ENCODE data around the gene CACNA1I. TPM values are rescaled to one million over a fixed set of nuclear protein-coding genes. Genes with fewer than 3 reads are reported as not detected.

The CACNA1I gene
- total and polyA plus RNA-seq, 2 donors from 2014 or later = 0.63 TPM; not detected in 1

DNA sequence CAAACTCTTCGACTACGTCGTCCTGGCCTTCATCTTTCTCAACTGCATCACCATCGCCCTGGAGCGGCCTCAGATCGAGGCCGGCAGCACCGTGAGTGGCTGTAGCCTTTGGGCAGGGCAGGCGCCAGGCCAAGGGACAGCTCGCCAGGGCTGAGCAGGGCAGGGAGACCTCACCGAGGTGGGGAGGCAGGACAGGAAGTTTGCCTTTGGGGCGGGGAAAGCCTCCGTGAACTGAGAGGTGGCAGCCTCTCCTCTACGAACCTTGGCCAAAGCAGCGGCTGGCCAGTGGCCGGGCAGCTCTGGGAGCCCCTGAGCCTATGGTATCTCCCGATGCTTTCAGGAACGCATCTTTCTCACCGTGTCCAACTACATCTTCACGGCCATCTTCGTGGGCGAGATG lies 93.2 kb downstream of the CACNA1I start:
- DNase-seq = no peak
- H3K36me3 ChIP-seq (ENCODE audit: control insufficient read depth in 2 of 3, insufficient read depth in 3 of 3, low read length in 3 of 3) = no peaks in the 10 kb centered on the region
- TF ChIP-seq, protein P1, sequence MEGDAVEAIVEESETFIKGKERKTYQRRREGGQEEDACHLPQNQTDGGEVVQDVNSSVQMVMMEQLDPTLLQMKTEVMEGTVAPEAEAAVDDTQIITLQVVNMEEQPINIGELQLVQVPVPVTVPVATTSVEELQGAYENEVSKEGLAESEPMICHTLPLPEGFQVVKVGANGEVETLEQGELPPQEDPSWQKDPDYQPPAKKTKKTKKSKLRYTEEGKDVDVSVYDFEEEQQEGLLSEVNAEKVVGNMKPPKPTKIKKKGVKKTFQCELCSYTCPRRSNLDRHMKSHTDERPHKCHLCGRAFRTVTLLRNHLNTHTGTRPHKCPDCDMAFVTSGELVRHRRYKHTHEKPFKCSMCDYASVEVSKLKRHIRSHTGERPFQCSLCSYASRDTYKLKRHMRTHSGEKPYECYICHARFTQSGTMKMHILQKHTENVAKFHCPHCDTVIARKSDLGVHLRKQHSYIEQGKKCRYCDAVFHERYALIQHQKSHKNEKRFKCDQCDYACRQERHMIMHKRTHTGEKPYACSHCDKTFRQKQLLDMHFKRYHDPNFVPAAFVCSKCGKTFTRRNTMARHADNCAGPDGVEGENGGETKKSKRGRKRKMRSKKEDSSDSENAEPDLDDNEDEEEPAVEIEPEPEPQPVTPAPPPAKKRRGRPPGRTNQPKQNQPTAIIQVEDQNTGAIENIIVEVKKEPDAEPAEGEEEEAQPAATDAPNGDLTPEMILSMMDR (IDR thresholded peaks at IDR 0.05; ENCODE audit: borderline replicate concordance, extremely low read depth, insufficient read depth) = no peak
- no peak overlapping the region for H3K27ac ChIP-seq (ENCODE audit: low read depth in 2 of 2, low read length in 2 of 2)
- intact Hi-C loops (cut with DNase I) = no loop called here
- H3K9me3 ChIP-seq (ENCODE audit: control insufficient read depth in 2 of 3, insufficient read depth in 1 of 3, low read length in 3 of 3) = no peaks in the 10 kb centered on the region
- no peak overlapping the region for H3K4me3 ChIP-seq (ENCODE audit: low read length in 3 of 3)
- no peak overlapping the region for H3K9ac ChIP-seq (ENCODE audit: low read length in 3 of 3)
- H3K27me3 ChIP-seq (ENCODE audit: control insufficient read depth, insufficient read depth, low read length) = peaks cover 19% of the 10 kb centered on the region
- H3K4me1 ChIP-seq (ENCODE audit: control insufficient read depth in 2 of 3, insufficient read depth in 2 of 3, low read depth in 1 of 3, low read length in 3 of 3) = no peaks in the 10 kb centered on the region
- FAIRE-seq = no peak

DNA sequence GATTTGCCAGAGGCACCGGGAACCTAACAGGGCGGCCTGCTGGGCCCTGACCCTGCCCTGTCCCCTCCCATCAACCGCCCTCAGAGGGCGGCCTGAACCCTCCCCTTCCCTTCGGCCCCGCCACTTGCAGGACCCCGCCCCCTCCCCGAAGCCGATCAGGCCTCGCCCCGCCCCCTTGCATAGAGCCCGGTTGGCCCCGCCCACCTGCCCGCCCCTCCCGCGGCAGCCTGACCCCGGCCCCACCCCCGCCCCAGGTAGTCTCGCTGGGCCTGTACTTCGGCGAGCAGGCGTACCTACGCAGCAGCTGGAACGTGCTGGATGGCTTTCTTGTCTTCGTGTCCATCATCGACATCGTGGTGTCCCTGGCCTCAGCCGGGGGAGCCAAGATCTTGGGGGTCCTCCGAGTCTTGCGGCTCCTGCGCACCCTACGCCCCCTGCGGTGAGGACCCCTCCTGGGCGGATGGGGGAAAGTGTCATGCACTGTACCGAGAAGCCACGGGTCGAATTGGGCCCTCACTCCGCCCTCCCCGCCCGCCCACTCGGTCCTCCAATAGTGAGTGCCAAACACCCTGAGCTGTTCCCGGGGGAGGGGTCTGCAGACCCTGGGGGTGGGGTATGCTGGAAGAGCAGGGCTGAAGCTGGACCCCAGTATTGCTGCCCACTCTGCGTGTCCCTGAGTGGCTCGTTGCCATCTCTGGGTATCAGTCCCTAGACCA lies 94.1 kb downstream of the CACNA1I start:
- TF ChIP-seq, protein P1 (IDR thresholded peaks at IDR 0.05; ENCODE audit: borderline replicate concordance, extremely low read depth, insufficient read depth) = no peak
- DNase-seq = no peak
- H3K27me3 ChIP-seq (ENCODE audit: control insufficient read depth, insufficient read depth, low read length) = peaks cover 19% of the 10 kb centered on the region
- H3K36me3 ChIP-seq (ENCODE audit: control insufficient read depth in 2 of 3, insufficient read depth in 3 of 3, low read length in 3 of 3) = no peaks in the 10 kb centered on the region
- no peak overlapping the region for H3K27ac ChIP-seq (ENCODE audit: low read depth in 2 of 2, low read length in 2 of 2)
- no peak overlapping the region for H3K9ac ChIP-seq (ENCODE audit: low read length in 3 of 3)
- intact Hi-C loops (cut with DNase I) = no loop called here
- no peaks in the 10 kb centered on the region for H3K4me1 ChIP-seq (ENCODE audit: control insufficient read depth in 2 of 3, insufficient read depth in 2 of 3, low read depth in 1 of 3, low read length in 3 of 3)
- no peaks in the 10 kb centered on the region for H3K9me3 ChIP-seq (ENCODE audit: control insufficient read depth in 2 of 3, insufficient read depth in 1 of 3, low read length in 3 of 3)
- no peak for FAIRE-seq
- no peak overlapping the region for H3K4me3 ChIP-seq (ENCODE audit: low read length in 3 of 3)

DNA sequence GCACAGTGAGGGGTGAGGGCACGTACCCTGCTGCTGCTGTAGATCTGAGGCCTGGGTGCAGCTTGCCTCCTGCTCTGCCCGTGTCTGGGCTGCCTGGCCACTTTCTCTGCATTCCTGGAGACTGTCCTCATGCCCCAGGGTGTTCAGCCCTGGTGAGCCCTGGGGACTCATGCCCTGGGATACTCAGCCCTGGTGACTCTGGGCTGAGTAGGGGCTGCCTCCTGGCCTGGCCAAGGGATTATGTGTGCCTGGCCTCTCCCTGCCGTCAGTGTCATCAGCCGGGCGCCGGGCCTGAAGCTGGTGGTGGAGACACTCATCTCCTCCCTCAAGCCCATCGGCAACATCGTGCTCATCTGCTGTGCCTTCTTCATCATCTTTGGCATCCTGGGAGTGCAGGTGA lies 94.7 kb downstream of the CACNA1I start:
- FAIRE-seq = no peak
- H3K9me3 ChIP-seq (ENCODE audit: control insufficient read depth in 2 of 3, insufficient read depth in 1 of 3, low read length in 3 of 3) = no peaks in the 10 kb centered on the region
- intact Hi-C loops (cut with DNase I) = no loop called here
- H3K27ac ChIP-seq (ENCODE audit: low read depth in 2 of 2, low read length in 2 of 2) = no peak overlapping the region
- H3K36me3 ChIP-seq (ENCODE audit: control insufficient read depth in 2 of 3, insufficient read depth in 3 of 3, low read length in 3 of 3) = no peaks in the 10 kb centered on the region
- TF ChIP-seq, protein P1 (IDR thresholded peaks at IDR 0.05; ENCODE audit: borderline replicate concordance, extremely low read depth, insufficient read depth) = no peak
- peaks cover 19% of the 10 kb centered on the region for H3K27me3 ChIP-seq (ENCODE audit: control insufficient read depth, insufficient read depth, low read length)
- H3K4me3 ChIP-seq (ENCODE audit: low read length in 3 of 3) = no peak overlapping the region
- DNase-seq = no peak
- H3K4me1 ChIP-seq (ENCODE audit: control insufficient read depth in 2 of 3, insufficient read depth in 2 of 3, low read depth in 1 of 3, low read length in 3 of 3) = no peaks in the 10 kb centered on the region
- H3K9ac ChIP-seq (ENCODE audit: low read length in 3 of 3) = no peak overlapping the region
